GM19351 (cell line): Measurements from ENCODE around the gene HES1.
"Not testable (repeated sequence)": the region's sequence is repeated elsewhere in the genome, so short reads cannot be mapped to it uniquely, and the experiment has no call there.

Experiments
- ATAC-seq: cut with Tn5 transposase; IDR thresholded peaks from one replicate; pipeline ENCODE4 v1.9.1; 2021; ENCODE audit warnings: mild to moderate bottlenecking, moderate library complexity; ENCODE audit not compliant: unreplicated experiment

The HES1 gene, protein sequence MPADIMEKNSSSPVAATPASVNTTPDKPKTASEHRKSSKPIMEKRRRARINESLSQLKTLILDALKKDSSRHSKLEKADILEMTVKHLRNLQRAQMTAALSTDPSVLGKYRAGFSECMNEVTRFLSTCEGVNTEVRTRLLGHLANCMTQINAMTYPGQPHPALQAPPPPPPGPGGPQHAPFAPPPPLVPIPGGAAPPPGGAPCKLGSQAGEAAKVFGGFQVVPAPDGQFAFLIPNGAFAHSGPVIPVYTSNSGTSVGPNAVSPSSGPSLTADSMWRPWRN

DNA sequence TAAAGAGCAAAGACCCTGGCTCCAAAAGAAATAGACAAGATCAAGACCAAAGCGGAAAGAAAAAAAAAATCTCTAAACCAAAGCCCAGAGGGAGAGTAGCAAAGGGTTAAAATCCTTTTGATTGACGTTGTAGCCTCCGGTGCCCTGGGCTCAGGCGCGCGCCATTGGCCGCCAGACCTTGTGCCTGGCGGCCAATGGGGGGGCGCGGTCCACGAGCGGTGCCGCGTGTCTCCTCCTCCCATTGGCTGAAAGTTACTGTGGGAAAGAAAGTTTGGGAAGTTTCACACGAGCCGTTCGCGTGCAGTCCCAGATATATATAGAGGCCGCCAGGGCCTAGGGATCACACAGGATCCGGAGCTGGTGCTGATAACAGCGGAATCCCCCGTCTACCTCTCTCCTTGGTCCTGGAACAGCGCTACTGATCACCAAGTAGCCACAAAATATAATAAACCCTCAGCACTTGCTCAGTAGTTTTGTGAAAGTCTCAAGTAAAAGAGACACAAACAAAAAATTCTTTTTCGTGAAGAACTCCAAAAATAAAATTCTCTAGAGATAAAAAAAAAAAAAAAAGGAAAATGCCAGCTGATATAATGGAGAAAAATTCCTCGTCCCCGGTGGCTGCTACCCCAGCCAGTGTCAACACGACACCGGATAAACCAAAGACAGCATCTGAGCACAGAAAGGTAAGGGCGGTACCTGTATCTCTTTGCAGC, at the start of gene HES1:
TSS of gene HES1 (plus strand) at position 343 of the 713 bp plus-strand sequence. CDS start at position 576, 233 bp downstream.
- ATAC-seq: peak; percentile 25

DNA sequence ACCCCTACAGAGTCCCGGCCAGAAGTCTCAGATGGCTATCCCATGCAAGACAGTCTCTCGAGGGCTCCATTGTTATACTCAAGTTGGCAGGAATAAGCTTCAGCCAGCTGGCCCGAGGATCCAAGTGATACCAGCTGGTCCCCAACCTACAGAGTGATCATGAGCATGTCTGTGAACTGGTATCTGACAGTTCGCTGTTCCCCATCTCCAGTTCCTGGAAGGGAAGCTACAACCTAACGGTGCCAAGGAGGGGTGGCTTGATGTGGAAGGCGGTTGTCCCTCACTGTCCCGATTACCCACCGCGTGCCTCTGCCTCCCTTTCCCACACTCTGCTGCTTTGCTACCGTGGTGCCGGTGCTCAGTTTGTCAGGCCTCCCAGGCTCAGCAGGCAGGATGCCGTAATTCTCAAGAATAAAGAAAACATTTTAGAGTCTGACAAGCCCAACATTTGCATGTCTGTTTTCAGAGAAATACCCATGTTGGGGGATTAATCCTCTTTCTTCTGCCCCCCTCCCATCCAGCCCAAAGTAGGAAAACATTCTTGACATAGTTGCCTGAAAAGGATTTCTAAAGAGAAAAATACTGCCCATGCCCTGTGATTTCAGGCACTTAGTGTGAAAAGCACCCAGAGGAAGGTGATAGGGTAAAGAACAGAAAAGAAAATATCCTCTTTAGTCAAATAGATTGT, 49.4 kb upstream of the HES1 start:
- ATAC-seq: no peak

DNA sequence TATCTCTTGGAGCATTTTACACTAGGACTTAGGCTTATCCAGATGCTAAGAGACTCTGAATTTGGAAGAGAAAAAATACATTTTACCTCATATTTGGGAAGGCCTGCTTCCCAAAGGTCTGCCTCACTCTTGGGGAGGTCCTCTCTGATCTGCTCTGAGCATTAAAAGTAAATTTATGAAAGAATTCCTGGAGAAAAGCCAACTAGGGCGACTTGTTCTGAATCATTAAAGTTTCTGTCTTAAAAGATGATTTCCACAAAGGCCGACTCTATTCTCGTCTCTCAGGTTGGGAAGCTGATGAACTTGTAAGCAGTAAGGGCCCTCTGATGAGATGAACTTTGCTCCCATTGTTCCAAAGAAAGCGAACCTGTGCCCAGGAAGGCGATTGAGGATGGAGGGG, 48.7 kb upstream of the HES1 start:
- ATAC-seq: no peak

DNA sequence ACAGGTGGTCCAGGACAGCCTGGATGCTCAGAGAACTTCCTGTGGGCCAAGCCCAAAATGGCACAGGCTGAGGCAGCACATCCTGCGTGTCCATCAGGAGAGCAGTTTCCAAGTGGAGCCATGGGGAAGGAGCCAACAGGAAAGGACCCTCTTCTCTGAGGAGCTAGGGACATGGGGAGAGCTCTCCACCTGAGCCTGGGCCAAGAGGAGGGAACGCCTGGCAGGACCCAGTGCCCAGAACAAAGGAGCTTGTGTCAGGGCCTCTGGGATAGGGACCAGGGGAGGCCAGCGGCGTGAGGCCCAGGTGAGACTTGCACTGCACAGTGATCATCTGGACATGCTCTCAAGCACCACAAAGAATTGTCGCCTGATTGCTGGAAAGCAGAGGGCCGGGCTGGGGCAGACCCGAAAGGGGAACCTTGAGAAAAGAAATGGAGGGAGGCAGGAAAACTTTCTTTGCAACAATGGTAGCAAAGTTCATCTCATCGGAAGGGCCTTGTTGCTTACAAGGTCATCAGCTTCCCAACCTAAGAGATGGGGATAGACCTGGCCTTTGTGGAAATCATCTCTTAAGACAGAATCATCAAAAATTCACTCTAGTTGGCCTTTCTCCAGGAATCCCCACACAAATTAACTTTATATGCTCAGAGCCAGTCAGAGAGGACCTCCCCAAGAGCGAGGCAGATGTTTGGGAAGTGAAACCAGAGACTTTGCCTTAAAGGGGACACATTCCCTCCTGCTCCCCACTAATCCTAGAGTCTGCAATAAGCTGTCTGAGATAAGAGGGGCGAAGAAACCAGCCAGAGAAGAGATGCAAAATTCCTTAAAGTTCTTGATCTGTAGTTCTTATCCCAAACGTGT, 47.7 kb upstream of the HES1 start:
- no peak for ATAC-seq

DNA sequence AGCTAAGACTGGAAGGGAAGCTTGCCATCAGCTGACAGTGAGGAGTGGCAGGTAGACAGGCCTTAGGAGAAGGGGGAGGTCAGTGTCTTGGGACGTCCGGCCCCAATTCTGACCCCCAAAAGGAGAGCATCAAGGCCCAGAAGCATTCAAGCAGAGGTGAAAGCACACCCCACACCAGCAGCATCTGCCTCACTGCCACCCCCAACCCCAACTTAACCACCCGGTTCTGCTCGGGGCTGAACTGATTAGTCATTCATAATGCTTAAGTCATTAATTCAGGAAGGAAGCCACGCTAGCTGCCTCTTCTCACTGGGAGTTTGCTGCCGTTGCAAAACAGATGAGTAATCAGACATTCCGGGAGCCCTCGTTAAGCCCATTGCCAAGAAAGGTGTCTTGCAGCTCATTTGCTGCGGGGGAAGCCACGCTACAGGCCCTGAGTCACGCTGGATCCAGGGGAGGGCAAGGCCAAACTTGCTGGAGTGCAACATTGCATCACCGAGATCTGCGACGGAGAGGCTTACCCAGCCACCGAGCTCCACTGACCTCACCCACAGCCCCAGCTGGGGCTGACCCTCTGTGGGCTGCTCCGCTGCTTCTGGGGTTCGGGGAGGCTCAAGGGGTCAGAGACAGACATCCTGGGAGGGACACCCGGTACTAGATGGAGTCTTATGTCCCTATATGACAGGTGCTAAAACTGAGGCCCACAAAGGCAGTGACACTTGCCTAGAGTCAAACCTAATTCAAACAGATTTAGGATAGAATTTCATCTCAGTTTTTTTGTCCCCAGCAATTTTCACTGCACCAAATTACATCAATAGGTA, 46.4 kb upstream of the HES1 start:
- peak; percentile 63 for ATAC-seq

DNA sequence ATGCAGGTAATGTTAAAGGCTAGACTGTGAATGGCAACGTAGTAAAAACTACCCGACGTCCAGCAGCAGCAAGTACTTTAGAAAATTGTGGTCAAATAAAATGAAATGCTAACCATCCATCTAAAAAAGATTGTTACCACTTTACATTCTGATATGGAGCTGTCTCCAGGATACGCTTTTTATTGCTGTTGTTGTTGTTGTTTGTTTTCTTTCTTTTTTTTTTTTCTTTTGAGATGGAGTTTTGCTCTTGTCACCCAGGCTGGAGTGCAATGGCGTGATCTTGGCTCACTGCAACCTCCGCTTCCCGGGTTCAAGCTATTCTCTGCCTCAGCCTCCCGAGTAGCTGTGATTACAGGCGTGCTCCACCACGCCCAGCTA, 45.8 kb upstream of the HES1 start:
- not testable (repeated sequence) for ATAC-seq

DNA sequence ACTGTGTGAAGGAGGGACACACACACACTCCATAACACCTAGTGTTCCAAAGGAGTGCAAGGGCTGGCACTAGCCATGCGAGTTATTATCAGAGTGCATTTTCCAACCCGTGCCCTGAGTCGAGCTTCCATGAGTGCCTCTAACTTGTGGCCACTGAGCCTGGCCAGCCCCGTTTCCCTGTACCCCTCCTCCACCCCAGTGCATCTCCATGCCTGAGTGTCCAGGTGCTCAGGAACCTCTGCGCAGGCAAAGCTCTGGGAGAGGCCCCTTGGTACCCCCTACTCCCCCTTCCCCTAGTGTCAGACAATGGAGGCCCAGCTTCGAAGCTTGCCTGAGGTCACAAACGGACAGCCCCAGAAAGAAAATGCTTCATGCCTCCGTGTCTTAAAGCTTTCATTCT, 45.2 kb upstream of the HES1 start:
- ATAC-seq: no peak

DNA sequence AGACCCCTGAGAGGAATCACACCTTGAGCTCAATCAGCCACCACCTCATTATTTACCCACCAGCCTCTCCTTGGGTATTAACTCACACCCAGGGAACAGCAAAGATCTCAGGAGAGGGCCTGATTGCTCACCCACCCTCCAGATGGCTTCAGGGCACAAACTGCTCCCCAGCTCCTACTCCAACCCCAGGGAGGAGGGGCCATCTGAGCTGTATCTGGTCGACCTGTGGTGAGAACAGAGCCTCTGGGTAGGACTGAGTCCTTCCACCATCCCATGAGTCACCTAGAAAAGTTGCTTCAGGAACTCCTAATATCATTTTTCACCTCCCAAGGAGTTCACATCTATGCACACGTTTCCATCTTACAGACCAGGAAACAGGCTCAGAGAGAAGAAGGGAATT, 44.8 kb upstream of the HES1 start:
- no peak for ATAC-seq

DNA sequence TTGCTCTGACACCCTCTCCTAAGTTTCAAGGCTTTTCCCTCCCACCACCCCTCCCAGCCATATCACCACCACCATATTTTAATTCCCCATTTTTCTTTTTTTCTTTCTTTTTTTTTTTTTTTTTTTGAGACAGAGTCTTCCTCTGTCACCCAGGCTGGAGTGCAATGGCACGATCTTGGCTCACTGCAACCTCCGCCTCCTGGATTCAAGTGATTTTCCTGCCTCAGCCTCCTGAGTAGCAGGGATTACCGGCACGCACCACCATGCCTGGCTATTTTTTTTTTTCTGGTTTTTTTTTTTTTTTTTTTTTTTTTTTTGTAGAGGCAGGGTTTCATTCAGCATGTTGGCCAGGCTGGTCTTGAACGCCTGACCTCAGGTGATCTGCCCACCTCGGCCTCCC, 44.1 kb upstream of the HES1 start:
- not testable (repeated sequence) for ATAC-seq

DNA sequence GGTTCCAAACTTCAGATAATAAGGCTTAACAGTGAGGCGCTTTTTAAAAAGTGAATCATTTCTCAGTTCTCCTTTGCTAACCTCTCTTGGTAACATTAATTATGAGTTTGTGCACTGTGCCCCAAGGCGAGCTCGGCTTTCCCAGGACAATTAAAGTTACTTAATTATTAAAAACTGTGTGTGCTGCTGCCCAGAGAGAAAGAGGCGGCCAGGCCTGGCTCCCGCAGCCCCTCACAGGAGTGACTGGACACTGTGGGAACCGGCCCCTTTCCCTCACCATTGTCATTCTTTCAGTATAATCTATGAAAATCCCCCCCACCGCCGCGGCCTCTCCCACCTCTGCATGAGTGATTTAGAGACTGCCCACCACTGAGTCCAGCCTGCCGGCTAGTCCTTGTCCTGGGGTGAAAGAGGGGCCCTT, 43.1 kb upstream of the HES1 start:
- ATAC-seq: no peak

DNA sequence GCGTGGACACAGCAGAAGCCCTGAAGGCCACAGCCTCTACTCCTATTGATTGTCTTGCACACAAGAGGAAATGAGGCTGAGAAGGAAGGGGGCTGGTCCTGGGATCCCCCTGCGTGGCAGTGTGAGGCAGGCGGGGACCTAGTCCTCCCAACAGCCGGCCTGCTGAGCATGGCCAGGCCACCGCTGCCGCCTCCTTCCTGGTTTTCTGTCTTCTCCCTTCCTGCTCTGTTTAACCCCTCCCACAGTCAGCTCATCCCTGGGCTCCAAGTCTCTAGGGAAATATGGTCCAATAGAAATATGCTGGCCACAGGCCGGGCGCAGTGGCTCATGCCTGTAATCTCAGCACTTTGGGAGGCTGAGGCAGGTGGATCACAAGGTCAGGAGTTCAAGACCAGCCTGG, 42.1 kb upstream of the HES1 start:
- no peak for ATAC-seq

DNA sequence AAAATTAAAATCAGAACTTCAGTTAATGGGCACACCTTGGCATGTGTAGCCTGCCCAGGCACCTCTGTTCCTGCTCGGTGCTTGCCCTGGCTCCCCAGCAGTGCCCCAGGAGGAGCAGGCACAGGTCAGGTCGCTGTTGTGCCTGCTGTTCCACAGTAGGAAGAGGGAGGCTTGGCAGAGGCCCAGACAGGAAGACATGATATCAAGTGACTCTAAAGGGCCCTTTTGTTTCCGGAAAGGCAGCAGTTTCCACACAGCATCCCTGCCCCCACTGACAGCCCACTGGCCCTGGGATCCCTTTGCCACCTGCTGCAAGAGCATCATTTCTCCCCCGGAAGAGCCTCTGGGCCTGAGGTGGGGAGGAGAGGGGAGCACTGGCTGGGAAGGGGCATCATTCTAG, 40.5 kb upstream of the HES1 start:
- no peak for ATAC-seq

DNA sequence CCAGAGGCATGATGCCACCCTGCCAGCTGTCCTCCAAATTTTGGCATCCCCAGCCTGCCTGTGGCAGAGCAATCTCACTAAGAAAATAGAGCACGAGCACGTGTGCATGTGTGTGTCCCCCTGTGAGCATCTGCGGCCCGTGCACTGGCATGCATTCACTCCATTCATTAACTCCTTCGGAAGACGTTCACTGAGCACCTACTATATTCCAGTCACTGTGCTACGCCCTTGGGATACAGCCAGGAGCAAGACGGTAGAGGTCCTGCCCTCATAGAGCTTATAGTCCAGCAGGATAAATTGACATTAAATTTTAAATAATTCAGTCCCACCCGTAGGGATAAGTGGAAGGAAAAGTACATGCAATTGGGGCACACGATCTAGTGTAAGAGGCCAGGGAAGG, 40.0 kb upstream of the HES1 start:
- no peak for ATAC-seq

DNA sequence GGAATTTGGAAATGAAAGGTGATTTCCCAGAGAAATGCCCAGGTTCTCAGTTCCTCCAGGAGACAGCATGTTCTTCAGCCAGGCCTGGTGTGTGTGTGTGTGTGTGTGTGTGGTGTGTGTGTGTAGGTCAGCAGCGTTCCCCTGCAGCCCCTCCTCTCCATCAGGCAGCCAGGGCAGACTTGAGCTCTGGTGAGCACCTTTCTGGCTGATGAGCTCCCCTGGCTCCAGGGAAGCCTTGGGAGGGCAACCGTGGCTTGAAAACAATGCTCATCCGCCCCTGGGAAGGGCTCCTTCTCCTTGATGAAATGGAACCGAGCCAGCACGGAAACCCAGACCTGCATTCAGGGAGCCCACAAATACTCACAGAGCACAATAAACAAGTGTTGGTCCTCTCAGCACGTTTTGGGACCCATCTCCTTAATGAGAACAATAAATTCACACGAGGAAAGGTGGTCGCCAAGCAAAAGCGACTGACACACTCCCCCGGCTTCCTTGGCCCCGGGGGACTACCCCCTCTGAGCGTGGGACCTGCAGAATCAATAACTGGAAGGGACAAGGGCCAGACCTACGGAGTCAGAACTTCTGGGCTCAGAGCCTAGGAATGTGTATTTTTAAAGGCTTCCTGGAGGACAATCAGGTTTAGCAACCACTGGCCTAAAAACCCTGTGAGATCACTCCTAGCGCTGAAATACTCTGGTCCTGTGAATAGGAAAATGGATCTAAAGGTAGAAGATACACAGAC, 38.6 kb upstream of the HES1 start:
- no peak for ATAC-seq

DNA sequence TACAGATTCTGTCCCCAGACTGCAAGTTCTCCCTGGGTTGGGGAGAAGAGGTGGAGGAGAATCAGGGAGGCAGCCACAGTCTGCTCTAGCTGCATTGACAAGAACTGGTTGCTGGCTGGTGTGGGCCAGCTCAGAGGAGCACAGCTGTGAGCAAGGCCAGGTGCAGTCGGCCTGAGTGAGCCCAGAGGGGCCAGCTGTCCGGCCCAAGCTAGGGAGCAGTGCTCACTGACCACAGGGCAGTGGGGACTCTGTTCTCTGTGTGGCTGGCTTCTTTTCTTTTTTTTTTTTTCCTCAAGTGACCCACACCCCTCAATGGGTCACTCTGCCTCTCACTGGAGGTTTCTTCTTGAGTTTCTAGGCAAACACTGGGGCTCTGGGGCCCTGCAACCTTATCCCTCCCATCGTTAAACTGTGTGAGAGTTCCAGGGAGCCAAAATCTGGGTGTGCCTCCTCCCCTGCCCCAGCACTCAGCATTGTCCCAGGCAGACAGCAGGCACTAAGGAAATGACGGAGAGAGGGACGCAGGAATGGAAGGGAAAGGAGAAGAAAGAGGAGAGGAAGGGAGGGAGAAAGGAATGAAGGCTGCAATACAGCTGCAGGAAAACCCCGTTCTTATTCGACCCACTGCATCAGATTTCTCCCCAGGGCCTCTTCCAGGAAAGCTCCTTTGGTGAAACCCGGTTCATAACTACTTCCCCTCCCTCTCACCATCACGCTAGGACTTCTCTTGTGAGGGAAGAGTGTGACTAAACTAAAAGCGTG, 37.7 kb upstream of the HES1 start:
- ATAC-seq: no peak

DNA sequence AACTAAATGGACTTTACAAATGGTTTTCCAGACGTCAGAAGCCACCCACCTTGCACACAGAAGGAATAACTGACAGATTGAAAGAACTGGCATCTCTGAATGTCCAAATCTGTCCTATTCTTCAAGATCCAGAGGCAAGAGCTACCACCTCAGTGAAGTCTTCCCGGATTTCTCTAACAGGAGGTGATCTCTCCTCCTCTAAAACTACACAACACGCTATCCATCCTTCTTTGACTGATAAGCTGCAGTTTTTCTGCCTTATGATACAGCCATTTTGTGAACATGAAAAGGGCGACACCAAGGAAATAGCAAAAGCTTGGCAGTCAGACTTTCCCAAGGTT, 37.1 kb upstream of the HES1 start:
- ATAC-seq: no peak

DNA sequence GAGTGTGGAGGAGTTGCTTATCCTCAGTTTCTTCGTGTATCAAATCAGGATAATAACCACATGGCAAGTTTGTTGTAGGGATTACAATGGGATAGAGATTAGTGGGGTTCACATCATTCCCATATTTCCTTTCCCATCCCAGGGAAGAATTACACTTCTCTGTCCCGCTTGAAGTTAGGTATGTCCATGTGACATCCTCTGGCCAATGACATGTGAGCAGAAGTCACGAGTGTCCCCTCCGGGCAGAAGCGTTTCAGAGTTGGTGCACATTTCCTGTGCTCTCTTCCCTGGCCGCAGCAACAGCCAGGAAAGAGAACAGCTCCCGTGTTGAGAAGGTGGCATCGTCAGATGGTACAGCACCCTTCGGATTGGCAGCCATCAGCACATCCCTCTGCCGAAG, 36.7 kb upstream of the HES1 start:
- ATAC-seq: no peak

DNA sequence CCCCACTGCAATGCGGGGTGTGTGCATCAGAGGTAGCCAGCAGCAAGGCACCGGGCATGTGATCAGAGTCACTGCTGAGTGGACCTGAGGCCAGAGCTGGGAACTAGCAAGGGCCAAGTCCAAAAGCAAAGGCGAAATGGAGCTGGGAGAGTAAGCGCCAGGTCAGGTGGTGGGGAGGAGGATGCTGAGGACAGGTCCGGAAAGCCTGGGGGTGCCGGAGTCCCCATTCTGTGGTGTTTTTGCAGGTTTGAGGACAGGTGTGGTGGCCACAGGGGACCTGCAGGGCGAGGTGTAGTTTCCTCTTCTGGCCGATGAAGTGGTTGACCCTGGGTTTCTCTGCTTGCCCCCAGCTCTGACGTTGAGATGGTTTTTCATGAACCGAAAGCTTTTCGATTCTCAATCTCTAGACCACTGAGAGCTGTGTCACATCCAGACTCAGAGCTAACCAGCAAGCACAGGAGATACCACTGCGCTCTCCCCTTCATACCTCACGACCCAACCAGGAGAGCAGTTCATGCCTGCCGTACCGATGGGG, 35.0 kb upstream of the HES1 start:
- ATAC-seq: peak; percentile 76
